Measurements from ENCODE around the gene ACAP1. TPM values are rescaled to one million over a fixed set of nuclear protein-coding genes. Genes with fewer than 3 reads are reported as not detected.

ACAP1 gene
- total RNA-seq, 1 donor from 2014 or later = 328 TPM

DNA sequence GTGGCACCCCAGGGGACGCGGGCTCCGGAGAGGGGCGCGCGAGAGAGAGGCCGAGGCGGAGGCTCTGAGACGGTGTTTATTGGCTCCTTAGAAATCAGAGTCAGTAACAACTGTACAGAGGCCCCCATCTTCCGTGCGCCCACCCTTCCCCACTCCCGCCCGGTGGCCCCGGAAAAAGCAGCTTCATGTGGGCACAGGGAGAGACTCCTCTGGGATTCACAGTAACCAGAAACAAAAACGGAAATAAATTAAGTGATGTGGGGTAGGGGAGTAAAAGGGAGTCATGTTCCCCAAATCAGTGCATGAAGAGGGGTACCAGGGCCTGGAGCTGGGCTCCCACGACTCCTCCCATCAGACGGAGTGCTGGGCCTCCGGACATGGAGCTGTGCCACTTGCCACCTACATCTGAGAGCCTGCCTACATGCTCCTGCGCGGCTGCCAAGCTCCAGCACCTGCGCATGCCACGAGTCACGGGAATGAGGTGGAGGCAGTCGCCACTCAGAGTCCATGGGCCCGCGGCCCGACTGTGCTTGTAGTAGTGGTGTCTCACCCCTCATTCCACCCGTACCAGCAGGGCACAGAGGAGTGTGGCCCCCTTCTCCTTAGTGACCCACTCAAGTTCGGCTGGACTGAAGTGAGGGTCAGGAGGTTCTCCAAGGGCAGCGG, 20.6 kb upstream of the ACAP1 start:
- peak overlapping the region; percentile 89 for H3K4me3 Mint-ChIP-seq
- no peak for ATAC-seq (ENCODE audit: low read depth)
- H3K4me1 Mint-ChIP-seq = peaks cover 46% of the 10 kb centered on the region
- no peaks in the 10 kb centered on the region for H3K27me3 Mint-ChIP-seq
- ChIA-PET POLR2A (interaction anchor here (0.6 to 3.8 kb wide), 16 partner anchors 9 to 371 kb away, joined by 3 to 52 read pairs (median 5); partner anchors contain the start of genes ACAP1, MPDU1, NEURL4 and POLR2A), CTCF (interaction anchor here (1.0 to 1.3 kb wide), 4 partner anchors 9 to 270 kb away, joined by 3 to 4 read pairs (median 3); partner anchors contain the start of gene NEURL4)
- H3K9me3 Mint-ChIP-seq = no peaks in the 10 kb centered on the region
- intact Hi-C loops (cut with micrococcal nuclease) = loop anchor here (1.0 kb wide), 2 partner anchors 8 to 14 kb away; partner anchors contain the start of genes EIF5A and NEURL4
- TF ChIP-seq, protein P1, sequence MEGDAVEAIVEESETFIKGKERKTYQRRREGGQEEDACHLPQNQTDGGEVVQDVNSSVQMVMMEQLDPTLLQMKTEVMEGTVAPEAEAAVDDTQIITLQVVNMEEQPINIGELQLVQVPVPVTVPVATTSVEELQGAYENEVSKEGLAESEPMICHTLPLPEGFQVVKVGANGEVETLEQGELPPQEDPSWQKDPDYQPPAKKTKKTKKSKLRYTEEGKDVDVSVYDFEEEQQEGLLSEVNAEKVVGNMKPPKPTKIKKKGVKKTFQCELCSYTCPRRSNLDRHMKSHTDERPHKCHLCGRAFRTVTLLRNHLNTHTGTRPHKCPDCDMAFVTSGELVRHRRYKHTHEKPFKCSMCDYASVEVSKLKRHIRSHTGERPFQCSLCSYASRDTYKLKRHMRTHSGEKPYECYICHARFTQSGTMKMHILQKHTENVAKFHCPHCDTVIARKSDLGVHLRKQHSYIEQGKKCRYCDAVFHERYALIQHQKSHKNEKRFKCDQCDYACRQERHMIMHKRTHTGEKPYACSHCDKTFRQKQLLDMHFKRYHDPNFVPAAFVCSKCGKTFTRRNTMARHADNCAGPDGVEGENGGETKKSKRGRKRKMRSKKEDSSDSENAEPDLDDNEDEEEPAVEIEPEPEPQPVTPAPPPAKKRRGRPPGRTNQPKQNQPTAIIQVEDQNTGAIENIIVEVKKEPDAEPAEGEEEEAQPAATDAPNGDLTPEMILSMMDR (IDR thresholded peaks at IDR 0.05) = no peak
- H3K27ac Mint-ChIP-seq = peak overlapping the region; percentile 87
- DNase-seq = no peak
- peaks cover 66% of the 10 kb centered on the region for H3K36me3 Mint-ChIP-seq (ENCODE audit: low read depth)

DNA sequence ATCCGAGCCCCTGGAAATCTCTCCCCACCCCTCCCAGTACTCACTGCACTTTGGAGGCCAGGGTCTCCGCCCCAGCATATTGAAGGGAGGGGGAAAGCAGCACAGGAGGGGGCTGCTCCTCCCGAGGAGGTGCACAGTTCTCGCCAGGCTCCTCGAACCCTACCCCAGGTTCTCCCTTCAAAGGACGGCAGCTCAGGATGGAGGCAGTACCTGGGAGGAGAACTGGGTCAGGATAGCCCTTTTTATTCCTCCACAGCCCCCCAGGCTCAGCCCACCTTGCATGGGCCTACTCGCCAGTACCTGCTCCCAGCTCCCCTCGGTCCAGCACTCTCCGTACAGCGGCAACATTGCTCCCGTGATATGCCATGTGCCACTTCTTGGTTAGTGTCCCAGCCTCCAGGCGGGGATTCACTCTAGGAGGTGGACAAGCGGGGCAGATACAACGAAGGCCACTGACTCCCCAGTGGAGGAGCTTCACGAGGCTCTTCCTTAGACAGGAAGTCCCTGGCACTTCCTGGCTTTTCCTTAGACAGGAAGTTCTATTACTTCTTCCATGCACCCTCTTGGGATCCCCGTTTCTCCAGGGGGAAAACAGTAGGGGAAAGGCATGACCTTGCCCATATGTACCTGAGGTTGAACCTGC, 19.0 kb upstream of the ACAP1 start:
- Mint-ChIP-seq H3K4me1 (peaks cover 34% of the 10 kb centered on the region), H3K36me3 (ENCODE audit: low read depth) (peaks cover 67% of the 10 kb centered on the region), H3K9me3 (no peaks in the 10 kb centered on the region), H3K27me3 (no peaks in the 10 kb centered on the region), H3K4me3 (peak overlapping the region; percentile 44), H3K27ac (no peak overlapping the region)
- TF ChIP-seq, protein P1 (IDR thresholded peaks at IDR 0.05) = no peak
- intact Hi-C loops (cut with micrococcal nuclease) = no loop called here
- POLR2A ChIA-PET = interaction anchor here (1.3 to 3.8 kb wide), 3 partner anchors 8 to 13 kb away, joined by 6 to 52 read pairs (median 12); partner anchors contain the start of gene NEURL4
- ATAC-seq (ENCODE audit: low read depth) = no peak
- no peak for DNase-seq
- CTCF ChIA-PET = interaction anchor here (1.1 to 1.3 kb wide), 2 partner anchors 12 to 38 kb away, joined by 3 read pairs; partner anchors contain the start of gene NEURL4

DNA sequence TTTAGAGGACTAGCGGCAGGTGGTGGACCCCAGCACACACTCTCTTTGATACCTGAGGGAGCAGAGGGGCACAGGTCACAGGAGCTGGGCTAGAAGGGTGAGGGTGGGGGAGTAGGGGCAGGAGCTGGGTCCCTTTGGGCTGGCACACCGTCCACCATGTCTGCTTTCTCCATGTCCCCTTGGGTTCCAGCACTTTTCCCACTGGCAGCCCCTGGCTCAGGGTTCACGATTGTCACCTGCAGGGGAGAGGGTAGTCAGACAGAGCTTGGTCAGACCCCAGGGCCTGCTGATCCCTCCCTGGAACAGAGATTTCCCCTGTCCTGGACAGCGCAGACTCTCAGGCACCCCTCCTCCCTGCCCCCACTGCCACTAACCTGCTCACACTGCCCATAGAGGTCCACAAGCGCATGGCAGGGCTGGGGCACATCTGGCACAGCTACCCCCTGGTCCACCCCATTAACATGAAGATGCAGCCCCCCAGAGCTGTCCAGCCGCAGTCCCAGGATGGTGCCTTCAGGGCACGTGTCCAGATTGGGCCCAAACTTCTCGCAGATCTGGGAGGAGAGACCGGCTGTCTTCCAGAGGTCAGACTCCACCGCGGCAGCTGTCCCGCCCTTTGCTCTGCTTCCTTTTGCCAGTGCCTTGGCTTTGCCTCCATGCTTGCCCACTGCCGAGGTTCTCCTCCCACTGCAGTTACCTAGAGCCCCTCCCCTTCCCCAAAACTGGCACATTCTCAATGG, 18.0 kb upstream of the ACAP1 start:
- Mint-ChIP-seq H3K9me3 (no peaks in the 10 kb centered on the region), H3K4me3 (peak overlapping the region; percentile 38), H3K27ac (no peak overlapping the region), H3K36me3 (ENCODE audit: low read depth) (peaks cover 67% of the 10 kb centered on the region), H3K4me1 (peaks cover 24% of the 10 kb centered on the region), H3K27me3 (no peaks in the 10 kb centered on the region)
- DNase-seq (no peak), ATAC-seq (ENCODE audit: low read depth) (no peak)
- TF ChIP-seq, protein P1 (IDR thresholded peaks at IDR 0.05) = no peak
- intact Hi-C loops (cut with micrococcal nuclease) = no loop called here
- POLR2A ChIA-PET = interaction anchor here (1.3 to 3.8 kb wide), 3 partner anchors 9 to 12 kb away, joined by 6 to 52 read pairs (median 12); partner anchors contain the start of gene NEURL4
- CTCF ChIA-PET = interaction anchor here (1.3 kb wide), 1 partner anchor 11 kb away, joined by 3 read pairs; the partner anchor contains the start of gene NEURL4

DNA sequence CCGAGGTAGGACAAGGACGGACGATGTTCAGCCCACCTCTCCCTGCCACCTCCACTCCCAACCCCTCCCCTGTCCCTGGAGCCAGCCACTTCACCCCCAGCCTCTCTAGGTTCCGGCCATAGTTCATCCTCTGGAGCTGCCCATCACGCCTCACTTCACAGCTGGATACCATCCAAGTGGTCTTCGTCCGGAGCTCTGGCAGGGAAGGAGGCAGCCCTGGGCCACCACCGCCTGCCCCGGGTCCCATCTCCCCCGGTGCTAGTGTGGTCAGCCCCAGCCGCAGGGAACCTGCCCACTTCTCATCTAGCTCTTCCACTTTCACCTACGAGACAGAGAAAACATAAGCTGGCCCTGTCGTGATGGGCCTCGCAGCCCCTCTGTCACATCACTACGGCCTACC, 14.9 kb upstream of the ACAP1 start:
- peaks cover 83% of the 10 kb centered on the region for H3K36me3 Mint-ChIP-seq (ENCODE audit: low read depth)
- H3K4me1 Mint-ChIP-seq = peaks cover 4% of the 10 kb centered on the region
- DNase-seq = no peak
- TF ChIP-seq, protein P1 (IDR thresholded peaks at IDR 0.05) = no peak
- no peak overlapping the region for H3K27ac Mint-ChIP-seq
- H3K4me3 Mint-ChIP-seq = no peak overlapping the region
- ChIA-PET CTCF (interaction anchor here (0.8 to 1.0 kb wide), 4 partner anchors 8 to 30 kb away, joined by 3 read pairs; no protein-coding TSS in a partner anchor), POLR2A (interaction anchor here (0.6 to 1.5 kb wide), 3 partner anchors 12 to 28 kb away, joined by 3 to 4 read pairs (median 3); partner anchors contain the start of gene ACAP1)
- H3K9me3 Mint-ChIP-seq = no peaks in the 10 kb centered on the region
- intact Hi-C loops (cut with micrococcal nuclease) = no loop called here
- no peak for ATAC-seq (ENCODE audit: low read depth)
- no peaks in the 10 kb centered on the region for H3K27me3 Mint-ChIP-seq
